Central memory CD8-positive, alpha-beta T cell (primary cell): ENCODE measurements around the gene FGFRL1.
"Not testable (repeated sequence)": the region's sequence is repeated elsewhere in the genome, so short reads cannot be mapped to it uniquely, and the experiment has no call there.

Source experiments
- ATAC-seq: fragments of 150-1000 bp; cut with Tn5 transposase; replicated peaks from 2 replicates; pipeline ENCODE4 v1.10.0; 2022; ENCODE audit warnings: mild to moderate bottlenecking, moderate FRiP score, moderate number of reproducible peaks; ENCODE audit not compliant: poor library complexity, severe bottlenecking; ENCODE audit errors: extremely low read depth
- DNase-seq, 2 donors: peaks; one replicate each; pipeline ENCODE4 v3.0.0; 2021; ENCODE audit warnings: low spot score in 2 of 2
- H3K27ac Mint-ChIP-seq: one replicate; pipeline ENCODE4 v1.8.0; 2022; ENCODE audit warnings: low read depth, mild to moderate bottlenecking, moderate library complexity, mixed read lengths
- H3K27me3 Mint-ChIP-seq: one replicate; pipeline ENCODE4 v1.8.0; 2022; ENCODE audit warnings: mixed read lengths
- H3K36me3 Mint-ChIP-seq: one replicate; pipeline ENCODE4 v1.8.0; 2022; ENCODE audit warnings: mild to moderate bottlenecking, moderate library complexity, mixed read lengths; ENCODE audit not compliant: insufficient read depth
- H3K4me1 Mint-ChIP-seq: one replicate; pipeline ENCODE4 v1.8.0; 2022; ENCODE audit warnings: mixed read lengths
- H3K4me3 Mint-ChIP-seq: one replicate; pipeline ENCODE4 v1.8.0; 2022; ENCODE audit warnings: mild to moderate bottlenecking, moderate library complexity, mixed read lengths
- H3K9me3 Mint-ChIP-seq: one replicate; pipeline ENCODE4 v1.8.0; 2022; ENCODE audit warnings: mixed read lengths

Gene FGFRL1

DNA sequence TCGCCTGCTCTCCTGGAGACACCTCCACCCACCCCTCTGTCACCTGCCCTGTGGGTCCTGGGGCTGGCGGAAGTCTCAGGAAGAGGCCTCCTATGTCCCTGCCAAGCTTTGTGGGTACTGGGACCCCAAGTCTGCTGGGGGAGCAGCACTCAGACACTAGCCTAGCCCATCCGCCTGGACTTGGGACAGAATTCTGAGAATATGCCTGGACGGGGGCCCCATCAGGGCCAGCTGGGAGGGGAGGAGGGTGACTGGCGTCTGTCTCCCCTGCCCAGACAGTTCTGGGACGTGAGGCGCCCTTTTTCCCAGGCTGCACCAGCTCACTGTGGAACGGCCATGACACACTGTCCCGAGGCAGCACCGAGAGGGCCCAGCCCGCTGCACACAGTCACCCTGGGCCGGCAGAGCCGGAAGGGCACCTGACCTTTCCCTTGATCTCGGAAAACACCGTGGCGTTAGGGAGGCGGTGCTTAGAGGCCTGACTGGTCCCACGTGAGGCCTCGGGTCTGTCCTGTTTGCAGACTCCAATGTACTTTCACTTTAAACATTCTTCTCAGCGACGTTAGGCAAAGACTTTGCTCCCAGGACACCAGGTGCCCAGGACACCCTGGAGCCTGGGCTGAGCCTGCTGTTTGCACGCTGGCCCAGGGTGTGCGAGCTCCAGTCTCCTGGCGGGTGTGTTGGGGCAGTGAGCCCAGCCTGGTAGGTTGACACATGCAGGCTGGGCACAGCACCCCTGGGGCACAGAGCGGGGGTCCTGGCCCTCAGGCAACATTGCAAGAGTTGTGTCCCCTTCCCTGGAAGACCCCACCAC is 18.9 kb upstream of the FGFRL1 start:
- DNase-seq (no peak), ATAC-seq (no peak)
- Mint-ChIP-seq H3K4me1 (peaks cover 4% of the 10 kb centered on the region), H3K36me3 (no peaks in the 10 kb centered on the region), H3K27me3 (peaks cover 15% of the 10 kb centered on the region), H3K4me3 (no peak overlapping the region), H3K9me3 (no peaks in the 10 kb centered on the region), H3K27ac (no peak overlapping the region)

DNA sequence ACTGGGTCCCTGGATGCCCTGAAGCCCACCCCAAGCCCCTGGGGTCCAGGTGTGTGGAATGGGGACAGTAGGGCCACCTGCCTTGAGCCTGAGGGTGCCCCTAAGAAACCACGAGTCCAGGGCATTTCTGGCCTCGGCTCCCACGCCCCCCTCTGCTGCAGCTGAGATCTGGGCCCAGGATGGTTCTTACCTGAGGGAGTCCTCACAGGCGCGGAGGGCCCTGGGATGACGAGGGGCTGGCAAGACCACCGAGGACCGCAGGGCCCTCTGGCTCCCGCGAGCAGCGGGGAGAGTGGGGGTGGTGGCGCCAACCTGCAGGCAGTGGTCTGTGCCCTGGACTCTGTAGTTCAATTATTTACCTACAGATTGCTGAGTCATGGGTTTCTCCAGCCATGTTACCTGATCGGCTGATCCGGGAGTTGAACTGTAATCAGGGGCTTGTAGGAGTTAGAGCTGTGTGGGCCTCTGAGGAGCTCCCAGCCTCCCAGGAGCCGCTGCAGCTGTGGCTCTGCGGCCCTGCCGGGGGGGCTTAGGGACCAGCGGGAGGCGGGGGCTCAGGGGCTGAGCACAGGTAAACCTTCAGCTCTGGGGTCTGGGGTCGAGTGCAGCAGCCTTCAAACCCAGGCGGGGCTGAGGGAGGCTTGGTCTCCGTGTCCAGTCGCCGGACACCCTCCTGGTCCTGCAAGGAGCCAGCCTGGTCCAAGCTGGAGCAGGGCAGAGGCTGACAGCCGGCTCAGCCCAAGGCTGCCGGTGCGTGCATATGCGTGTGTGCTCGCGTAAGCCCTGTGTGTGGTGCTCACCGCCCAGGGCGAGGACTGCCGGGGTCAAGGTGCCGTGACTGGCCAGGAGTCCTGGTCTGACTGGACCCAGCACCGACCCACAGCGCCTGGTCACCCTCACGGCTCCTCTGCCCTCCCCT is 18.1 kb upstream of the FGFRL1 start, which contains the start of gene SLC26A1:
TSS of gene SLC26A1 (minus strand) at position 294 of the 919 bp plus-strand sequence. CDS start 1,701 bp downstream, outside the sequence.
- Mint-ChIP-seq H3K27me3 (peaks cover 22% of the 10 kb centered on the region), H3K36me3 (no peaks in the 10 kb centered on the region), H3K27ac (no peak within 1 kb of the TSS), H3K4me1 (peaks cover 9% of the 10 kb centered on the region), H3K4me3 (no peak within 1 kb of the TSS), H3K9me3 (no peaks in the 10 kb centered on the region)
- DNase-seq (no peak), ATAC-seq (no peak)

DNA sequence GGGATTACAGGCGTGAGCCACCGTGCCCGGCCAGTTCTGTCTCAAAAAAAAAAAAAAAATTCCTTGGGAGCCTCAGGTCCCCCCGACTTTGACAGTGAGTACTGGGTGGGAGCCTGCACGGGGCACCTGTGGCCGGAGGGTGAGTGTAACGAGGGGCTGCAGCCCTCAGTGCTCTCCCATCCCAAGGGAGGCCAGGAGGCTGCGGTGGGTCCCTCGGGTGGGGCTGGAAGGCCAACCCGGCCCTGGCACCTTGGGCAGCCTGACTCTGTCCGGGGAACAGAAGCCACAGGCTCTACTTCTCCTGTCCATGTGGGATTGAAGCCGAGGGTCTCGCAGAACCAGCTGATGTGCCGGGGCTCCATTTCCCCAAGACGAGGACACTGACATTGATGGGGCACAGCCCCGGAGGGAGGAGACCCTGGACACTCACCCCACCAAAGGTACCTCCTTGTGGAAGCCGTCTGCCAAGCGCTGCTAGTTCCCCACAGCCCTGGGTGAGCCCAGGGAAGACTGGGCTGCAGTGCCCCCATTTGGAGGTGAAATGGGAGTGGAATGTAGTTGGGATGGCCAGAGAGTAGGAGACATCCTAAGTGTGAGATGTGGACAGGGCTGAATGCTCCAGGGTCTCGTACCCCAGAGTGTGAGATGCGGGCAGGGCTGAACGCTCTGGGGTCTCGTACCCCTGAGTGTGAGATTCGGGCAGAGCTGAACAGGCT is 16.0 kb upstream of the FGFRL1 start:
- Mint-ChIP-seq H3K9me3 (no peaks in the 10 kb centered on the region), H3K36me3 (peaks cover 2% of the 10 kb centered on the region), H3K4me3 (no peak overlapping the region), H3K27ac (peak overlapping the region; percentile 87), H3K4me1 (peaks cover 9% of the 10 kb centered on the region), H3K27me3 (peaks cover 35% of the 10 kb centered on the region)
- ATAC-seq, result no peak
- DNase-seq, result no peak

DNA sequence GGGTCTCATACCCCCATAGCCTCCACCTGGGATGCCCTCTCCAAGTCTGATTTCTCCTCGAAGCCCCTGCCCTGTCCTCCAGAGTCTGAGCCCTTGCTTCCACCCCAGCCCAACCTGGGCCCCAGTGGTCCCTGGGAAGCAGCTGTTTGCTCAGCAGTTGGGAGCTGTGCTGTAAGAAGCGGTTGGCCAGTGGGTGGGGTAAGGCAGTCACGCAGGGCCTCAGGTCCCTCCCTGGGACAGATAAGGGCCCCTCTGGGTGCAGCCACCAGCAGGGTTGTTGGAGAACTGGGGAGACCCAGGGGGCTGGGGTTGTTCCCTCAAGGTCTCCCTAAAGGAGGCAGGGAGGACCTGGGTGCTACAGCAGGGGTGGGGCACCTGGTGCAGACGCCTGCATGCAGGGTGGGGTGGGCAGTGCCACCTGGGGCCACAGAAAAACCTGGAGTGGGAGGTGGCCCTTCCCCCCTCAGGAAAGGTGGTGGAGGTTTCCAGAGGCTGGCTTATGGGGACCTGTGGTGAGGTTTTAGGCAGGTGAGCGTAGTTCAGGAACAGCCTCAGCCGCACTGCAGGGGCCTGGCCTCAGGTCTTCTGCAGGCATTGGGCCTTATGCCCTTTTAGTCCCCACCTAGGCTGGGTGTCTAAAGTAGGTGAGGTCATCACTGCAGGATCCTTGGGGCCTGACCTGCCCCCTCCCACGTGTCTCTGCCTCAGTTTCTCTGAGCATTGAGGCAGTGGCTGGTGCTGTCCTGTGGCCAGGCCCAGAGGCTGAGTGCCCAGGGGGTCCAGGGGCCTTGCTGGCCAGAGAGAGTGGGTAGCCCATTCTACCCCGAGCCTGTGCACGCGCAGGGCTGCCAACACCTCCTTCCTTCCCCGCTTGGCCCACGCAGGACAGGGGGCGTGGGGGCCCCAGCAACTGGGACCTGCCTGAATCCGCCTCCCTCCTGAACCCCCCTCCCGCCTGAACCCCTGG is 15.1 kb upstream of the FGFRL1 start:
- Mint-ChIP-seq H3K36me3 (peaks cover 2% of the 10 kb centered on the region), H3K27me3 (peaks cover 35% of the 10 kb centered on the region), H3K4me3 (no peak overlapping the region), H3K27ac (peak overlapping the region; percentile 87), H3K4me1 (peaks cover 9% of the 10 kb centered on the region), H3K9me3 (no peaks in the 10 kb centered on the region)
- DNase-seq (no peak), ATAC-seq (no peak)

DNA sequence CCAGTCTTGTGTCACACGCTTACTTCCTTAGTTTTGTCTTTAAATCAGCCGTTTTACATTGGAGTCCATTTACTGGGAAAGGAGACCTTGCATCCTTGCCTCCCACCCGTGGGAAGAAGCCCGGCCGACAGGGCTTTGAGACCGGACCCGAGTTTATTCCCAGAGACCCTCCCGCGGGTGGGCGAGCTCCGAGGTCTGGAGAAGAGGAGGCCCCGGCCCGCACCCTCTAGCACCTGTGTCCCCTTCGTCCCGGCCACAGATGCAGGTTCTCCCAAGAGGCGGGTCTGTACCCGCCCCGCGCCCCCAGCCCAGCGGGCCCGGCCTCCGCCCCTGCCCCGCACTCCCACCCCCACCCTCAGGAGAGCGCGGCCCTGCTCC is 14.4 kb upstream of the FGFRL1 start:
- H3K27ac Mint-ChIP-seq, result no peak overlapping the region
- no peak for ATAC-seq
- DNase-seq, result no peak
- peaks cover 9% of the 10 kb centered on the region for H3K4me1 Mint-ChIP-seq
- H3K36me3 Mint-ChIP-seq, result peaks cover 2% of the 10 kb centered on the region
- H3K9me3 Mint-ChIP-seq, result no peaks in the 10 kb centered on the region
- H3K27me3 Mint-ChIP-seq, result peaks cover 35% of the 10 kb centered on the region
- no peak overlapping the region for H3K4me3 Mint-ChIP-seq

DNA sequence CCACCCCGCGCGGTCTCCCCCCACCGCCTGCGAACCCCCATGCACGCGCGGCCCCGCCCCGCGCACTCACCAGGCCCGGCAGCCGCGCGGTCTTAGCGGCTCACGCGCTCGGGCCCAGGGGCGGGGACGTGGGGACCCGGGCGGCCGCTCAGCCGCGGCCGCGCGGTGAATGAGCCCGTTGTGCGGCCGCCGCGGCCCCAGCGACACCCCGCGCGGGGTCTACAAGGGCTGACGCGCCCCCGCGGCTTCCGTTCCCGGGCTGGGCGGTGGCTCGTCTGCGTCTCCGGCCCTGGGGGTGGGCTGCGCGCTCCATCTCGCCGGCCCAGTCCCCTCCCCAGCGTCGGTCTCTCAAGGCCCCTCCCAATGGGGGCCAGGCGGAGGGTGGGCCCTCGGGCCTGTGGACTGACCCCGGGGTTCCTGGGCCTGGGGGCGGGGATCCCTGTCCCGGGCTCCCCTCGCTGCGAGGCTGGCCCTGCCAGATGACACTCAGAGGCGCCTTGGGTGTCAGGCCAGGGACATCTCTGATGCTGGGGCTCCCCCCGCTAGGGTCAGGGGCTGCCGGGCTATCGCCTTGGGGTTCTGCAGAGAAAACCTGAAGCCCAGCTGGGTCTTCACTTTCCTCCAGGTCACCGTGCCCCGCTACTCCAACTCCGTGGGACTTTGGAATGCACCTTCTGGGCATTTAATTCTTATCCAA is 13.9 kb upstream of the FGFRL1 start:
- Mint-ChIP-seq H3K36me3 (peaks cover 2% of the 10 kb centered on the region), H3K9me3 (no peaks in the 10 kb centered on the region), H3K27me3 (peaks cover 35% of the 10 kb centered on the region), H3K4me1 (peaks cover 9% of the 10 kb centered on the region), H3K27ac (no peak overlapping the region), H3K4me3 (peak overlapping the region; percentile 31)
- ATAC-seq (peak; percentile 43), DNase-seq (no peak)

DNA sequence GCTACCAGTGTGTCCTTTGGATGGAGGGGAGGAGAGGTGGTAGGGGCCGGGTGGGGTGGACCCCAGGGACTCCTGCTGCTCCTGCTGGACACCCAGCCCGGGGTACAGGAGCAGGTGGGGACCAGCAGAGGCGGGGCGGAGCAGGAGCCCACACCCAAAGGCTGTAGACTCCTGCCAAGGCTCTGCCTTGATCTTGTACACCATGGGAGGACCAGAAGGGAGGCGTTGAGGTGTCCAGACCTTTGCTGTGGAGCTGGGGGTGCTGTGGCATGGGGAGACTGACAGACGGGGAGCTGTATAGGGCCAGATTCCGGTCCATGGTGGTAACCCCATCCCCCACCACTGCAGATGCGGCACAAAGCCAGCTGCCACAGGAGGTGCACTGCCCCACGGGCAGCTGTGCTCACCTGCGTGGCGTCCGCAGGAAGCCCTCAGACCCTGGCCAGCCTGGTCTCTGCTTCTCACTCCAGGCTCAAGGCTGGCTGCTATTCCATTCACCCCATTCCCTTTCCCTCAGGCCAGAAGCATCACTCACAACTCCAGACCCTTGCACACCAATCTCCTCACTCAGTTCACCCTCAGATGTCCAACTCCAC is 13.2 kb upstream of the FGFRL1 start:
- Mint-ChIP-seq H3K4me1 (peaks cover 9% of the 10 kb centered on the region), H3K4me3 (peak overlapping the region; percentile 31), H3K9me3 (no peaks in the 10 kb centered on the region), H3K27me3 (peaks cover 35% of the 10 kb centered on the region), H3K36me3 (peaks cover 2% of the 10 kb centered on the region), H3K27ac (no peak overlapping the region)
- DNase-seq, result no peak
- no peak for ATAC-seq

DNA sequence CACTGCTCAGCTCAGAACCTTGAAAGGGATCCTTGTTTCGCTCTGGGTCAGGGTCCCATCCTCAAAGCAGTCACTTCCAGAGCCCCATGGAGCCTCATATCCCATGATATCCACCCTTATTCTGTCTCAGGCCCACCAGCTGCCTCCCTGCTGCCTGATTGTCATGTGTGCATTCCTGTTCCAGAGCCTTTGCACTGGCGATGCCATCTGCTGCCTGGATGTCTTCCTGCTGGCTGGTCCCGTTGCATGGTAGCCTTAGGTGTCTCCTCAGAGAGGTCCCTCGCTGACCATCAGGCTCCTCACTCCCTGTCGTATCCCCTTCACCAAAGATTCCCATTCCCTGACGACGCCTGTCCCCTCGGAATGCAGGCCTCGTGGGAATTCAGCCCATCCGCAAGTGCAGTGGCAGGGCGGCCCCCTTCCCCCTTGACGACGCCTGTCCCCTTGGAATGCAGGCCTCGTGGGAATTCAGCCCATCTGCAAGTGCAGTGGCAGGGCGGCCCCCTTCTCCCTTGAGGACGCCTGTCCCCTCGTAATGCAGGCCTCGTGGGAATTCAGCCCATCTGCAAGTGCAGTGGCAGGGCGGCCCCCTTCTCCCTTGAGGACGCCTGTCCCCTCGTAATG is 12.1 kb upstream of the FGFRL1 start:
- DNase-seq, ATAC-seq, H3K36me3 Mint-ChIP-seq, H3K4me3 Mint-ChIP-seq, H3K4me1 Mint-ChIP-seq, H3K9me3 Mint-ChIP-seq, H3K27ac Mint-ChIP-seq: not testable (repeated sequence)
- peaks cover 42% of the 10 kb centered on the region for H3K27me3 Mint-ChIP-seq

DNA sequence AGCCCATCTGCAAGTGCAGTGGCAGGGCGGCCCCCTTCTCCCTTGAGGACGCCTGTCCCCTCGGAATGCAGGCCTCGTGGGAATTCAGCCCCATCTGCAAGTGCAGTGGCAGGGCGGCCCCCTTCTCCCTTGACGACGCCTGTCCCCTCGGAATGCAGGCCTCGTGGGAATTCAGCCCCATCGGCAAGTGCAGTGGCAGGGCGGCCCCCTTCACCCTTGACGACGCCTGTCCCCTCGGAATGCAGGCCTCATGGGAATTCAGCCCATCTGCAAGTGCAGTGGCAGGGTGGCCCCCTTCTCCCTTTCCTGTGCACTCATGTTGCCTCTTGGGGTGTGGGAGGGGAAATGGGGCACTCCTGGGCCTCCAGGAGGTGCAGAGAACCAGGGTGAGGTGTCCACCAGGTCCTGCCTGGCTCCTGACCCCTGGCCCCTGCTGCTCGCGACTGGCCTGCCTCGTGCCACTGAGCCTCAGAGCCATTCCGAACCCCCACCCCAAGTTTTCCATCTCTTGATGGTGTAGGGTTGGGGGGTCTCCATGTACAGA is 11.5 kb upstream of the FGFRL1 start:
- H3K27me3 Mint-ChIP-seq, result peaks cover 48% of the 10 kb centered on the region
- no peak overlapping the region for H3K4me3 Mint-ChIP-seq
- DNase-seq (no peak), ATAC-seq (no peak)
- peaks cover 5% of the 10 kb centered on the region for H3K36me3 Mint-ChIP-seq
- H3K27ac Mint-ChIP-seq, result no peak overlapping the region
- H3K4me1 Mint-ChIP-seq, result peaks cover 9% of the 10 kb centered on the region
- H3K9me3 Mint-ChIP-seq, result no peaks in the 10 kb centered on the region

DNA sequence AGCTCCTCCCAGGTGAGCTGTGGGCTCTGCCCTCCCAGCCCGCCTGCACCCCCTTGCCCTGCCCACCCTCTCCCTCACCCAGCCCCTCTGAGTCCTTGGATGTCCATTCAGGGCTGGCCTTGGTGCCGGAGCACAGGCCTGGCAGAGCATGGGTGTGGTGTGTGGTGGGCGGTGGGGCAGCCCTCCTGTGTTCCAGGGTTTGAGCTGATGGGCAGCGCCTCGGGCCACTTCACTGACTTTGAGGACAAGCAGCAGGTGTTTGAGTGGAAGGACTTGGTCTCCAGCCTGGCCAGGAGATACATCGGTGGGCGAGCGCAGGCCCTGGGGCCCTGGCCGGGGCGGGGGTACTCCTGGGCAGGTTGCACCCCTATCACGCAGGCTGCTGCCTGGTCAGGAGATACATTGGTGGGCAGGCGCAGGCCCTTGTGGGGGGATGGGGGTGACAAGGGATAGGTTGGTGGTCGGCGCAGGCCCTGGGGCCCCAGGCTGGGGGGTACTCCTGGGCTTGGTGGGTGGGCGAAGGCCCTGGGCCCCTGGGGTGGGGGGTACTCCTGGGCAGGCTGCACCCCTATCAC is 10.7 kb upstream of the FGFRL1 start:
- DNase-seq, result no peak

More for the DNA sequence above, 10.7 kb upstream of the FGFRL1 start:
- ATAC-seq, result no peak
- H3K27ac Mint-ChIP-seq, result no peak overlapping the region
- no peak overlapping the region for H3K4me3 Mint-ChIP-seq
- H3K27me3 Mint-ChIP-seq, result peaks cover 55% of the 10 kb centered on the region
- peaks cover 9% of the 10 kb centered on the region for H3K4me1 Mint-ChIP-seq
- H3K36me3 Mint-ChIP-seq, result peaks cover 5% of the 10 kb centered on the region
- H3K9me3 Mint-ChIP-seq, result no peaks in the 10 kb centered on the region
